KMS-11 (cell line): ENCODE measurements around the gene S1PR3.

ENCODE experiments used
- H2AFZ ChIP-seq: fragments of 200-600 bp; sonication (generic); 2 replicates; pipeline ENCODE4 v1.6.1; 2016; ENCODE audit warnings: antibody characterized with exemption, mixed run types, low read depth
- H3K27ac ChIP-seq: fragments of 200-600 bp; sonication (generic); 2 replicates; pipeline ENCODE4 v1.6.1; 2016; ENCODE audit warnings: mild to moderate bottlenecking, mixed run types
- H3K27me3 ChIP-seq: fragments of 200-600 bp; sonication (generic); 2 replicates; pipeline ENCODE4 v1.6.1; 2017; ENCODE audit warnings: mild to moderate bottlenecking, low read depth, mixed run types, moderate library complexity; ENCODE audit not compliant: insufficient read depth
- H3K36me3 ChIP-seq: fragments of 200-600 bp; sonication (generic); 2 replicates; pipeline ENCODE4 v1.6.1; 2017; ENCODE audit warnings: mild to moderate bottlenecking, mixed run types; ENCODE audit not compliant: insufficient read depth
- H3K4me1 ChIP-seq: fragments of 200-600 bp; sonication (generic); 2 replicates; pipeline ENCODE4 v1.6.1; 2016; ENCODE audit warnings: mild to moderate bottlenecking, low read depth, mixed run types; ENCODE audit not compliant: poor library complexity, severe bottlenecking
- H3K4me2 ChIP-seq: fragments of 200-600 bp; sonication (generic); 2 replicates; pipeline ENCODE4 v1.7.0; 2016; ENCODE audit warnings: mild to moderate bottlenecking, mixed run types
- H3K4me3 ChIP-seq: fragments of 200-600 bp; sonication (generic); IDR thresholded peaks from 2 replicates; pipeline ENCODE4 v1.6.1; 2017; ENCODE audit warnings: low read depth, low read length, mixed read lengths; ENCODE audit not compliant: insufficient read depth
- H3K79me2 ChIP-seq: fragments of 200-600 bp; sonication (generic); 2 replicates; pipeline ENCODE4 v1.6.1; 2016; ENCODE audit warnings: low read depth, mixed run types; ENCODE audit not compliant: insufficient read depth
- H3K9ac ChIP-seq: fragments of 200-600 bp; sonication (generic); 2 replicates; pipeline ENCODE4 v1.6.1; 2016; ENCODE audit warnings: mild to moderate bottlenecking, mixed run types
- H4K20me1 ChIP-seq: fragments of 200-600 bp; sonication (generic); 2 replicates; pipeline ENCODE4 v1.6.1; 2016; ENCODE audit warnings: mild to moderate bottlenecking, mixed run types; ENCODE audit not compliant: insufficient read depth
- TF ChIP-seq, protein P1 (sequence below): fragments of 200-600 bp; sonication (generic); conservative IDR thresholded peaks from 2 replicates; pipeline ENCODE4 v1.6.1; 2017; ENCODE audit warnings: low read depth, mild to moderate bottlenecking, antibody characterized with exemption, low read length, moderate library complexity, mixed read lengths

Gene S1PR3

DNA sequence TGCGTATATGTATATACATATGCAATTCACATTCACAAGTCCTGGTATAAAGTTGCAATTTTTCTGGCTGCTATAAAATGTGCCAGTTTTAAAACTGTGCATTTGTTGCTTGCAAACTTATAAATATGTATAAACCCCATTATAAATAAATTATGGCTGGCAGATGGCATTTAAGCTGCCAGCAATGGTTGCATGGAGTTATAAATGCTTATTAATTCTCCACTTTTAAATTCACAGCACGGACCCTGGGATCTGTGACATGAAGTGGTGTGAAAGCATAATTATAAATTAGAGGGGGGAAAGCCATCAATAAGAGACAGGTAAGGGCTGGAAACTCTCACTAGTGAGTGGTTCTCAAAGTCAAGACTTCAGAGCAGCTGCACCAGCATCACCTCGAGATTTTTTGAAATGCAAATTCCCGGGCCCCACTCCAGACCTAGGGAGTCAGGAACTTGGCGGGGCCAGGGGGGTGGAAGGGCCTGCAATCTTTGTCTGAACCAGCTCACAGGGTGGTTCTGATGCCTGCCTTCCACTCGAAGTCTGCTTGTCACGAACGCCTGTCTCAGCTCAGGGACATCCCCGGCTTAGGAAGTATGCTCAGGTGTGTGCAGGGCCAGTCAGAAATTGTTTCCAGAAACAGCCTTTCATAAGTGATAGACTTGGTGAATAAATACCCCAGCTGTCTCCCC is 16.9 kb downstream of the S1PR3 start:
- no peak overlapping the region for H3K9ac ChIP-seq
- no peak overlapping the region for H2AFZ ChIP-seq
- TF ChIP-seq, protein P1, sequence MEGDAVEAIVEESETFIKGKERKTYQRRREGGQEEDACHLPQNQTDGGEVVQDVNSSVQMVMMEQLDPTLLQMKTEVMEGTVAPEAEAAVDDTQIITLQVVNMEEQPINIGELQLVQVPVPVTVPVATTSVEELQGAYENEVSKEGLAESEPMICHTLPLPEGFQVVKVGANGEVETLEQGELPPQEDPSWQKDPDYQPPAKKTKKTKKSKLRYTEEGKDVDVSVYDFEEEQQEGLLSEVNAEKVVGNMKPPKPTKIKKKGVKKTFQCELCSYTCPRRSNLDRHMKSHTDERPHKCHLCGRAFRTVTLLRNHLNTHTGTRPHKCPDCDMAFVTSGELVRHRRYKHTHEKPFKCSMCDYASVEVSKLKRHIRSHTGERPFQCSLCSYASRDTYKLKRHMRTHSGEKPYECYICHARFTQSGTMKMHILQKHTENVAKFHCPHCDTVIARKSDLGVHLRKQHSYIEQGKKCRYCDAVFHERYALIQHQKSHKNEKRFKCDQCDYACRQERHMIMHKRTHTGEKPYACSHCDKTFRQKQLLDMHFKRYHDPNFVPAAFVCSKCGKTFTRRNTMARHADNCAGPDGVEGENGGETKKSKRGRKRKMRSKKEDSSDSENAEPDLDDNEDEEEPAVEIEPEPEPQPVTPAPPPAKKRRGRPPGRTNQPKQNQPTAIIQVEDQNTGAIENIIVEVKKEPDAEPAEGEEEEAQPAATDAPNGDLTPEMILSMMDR: no peak
- H3K79me2 ChIP-seq: no peaks in the 10 kb centered on the region
- H3K4me3 ChIP-seq: no peak overlapping the region
- H3K27ac ChIP-seq: no peak overlapping the region
- no peak overlapping the region for H3K4me2 ChIP-seq
- no peaks in the 10 kb centered on the region for H3K4me1 ChIP-seq
- no peaks in the 10 kb centered on the region for H3K27me3 ChIP-seq
- H3K36me3 ChIP-seq: no peaks in the 10 kb centered on the region
- no peaks in the 10 kb centered on the region for H4K20me1 ChIP-seq

DNA sequence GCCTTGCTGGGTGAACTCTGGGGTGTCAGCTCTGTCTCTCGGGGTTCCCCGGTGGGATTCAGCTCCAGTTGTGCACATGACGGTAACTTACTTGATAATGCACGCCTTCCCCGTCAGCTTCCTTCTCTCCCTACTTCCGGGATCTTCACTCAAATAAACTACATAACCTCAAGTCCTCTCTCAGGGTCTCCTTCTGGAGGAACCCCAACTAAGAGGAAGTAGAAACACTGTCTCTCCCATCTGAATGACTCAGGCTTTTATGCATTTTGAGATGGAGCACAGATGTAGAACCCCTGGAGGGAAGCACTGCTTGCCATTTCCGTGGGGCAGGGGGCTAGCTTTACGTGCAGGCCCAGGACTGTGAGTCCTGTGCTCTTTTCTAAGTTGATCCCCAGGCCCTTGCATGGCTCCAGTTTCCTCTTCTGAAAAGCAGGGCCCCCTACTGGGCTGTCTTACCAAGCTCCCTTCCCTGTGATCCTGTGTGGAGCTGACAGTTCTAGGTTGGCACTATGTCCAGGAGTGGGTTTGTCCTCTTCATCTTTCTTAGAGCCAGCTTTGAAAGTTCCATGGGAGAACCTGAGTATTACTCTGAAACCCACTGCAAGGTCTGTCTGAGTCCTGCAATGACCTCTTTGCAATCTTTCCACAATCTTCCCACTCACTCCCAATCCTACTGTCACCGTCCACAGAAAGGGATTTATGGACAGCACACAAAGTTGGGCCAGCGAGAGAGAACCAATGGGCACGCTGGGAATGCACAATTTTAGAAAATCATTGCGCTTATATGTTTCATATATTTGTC is 17.7 kb downstream of the S1PR3 start:
- TF ChIP-seq, protein P1: 0 out of 2 replicates have a peak, but pooled peaks have one; percentile 22
- Histone ChIP-seq H3K79me2 (no peaks in the 10 kb centered on the region), H3K4me2 (no peak overlapping the region), H3K36me3 (no peaks in the 10 kb centered on the region), H2AFZ (no peak overlapping the region), H3K4me3 (no peak overlapping the region), H3K9ac (no peak overlapping the region), H3K27ac (no peak overlapping the region), H3K27me3 (no peaks in the 10 kb centered on the region), H4K20me1 (no peaks in the 10 kb centered on the region), H3K4me1 (no peaks in the 10 kb centered on the region)

DNA sequence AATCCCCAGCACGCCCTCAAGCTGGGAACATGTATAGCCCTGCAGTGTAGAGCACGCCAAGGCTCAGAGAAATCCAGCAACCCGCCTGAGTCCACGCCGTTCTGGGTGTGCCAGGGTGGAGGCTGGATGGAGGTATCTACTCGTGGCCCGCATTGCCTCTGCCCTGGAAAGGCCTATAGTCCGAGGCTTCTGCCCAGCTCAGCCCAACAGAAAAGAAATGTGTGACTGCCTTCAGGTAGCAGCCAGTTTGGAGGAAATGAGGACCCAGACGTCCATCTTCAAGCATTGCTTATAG is 18.2 kb downstream of the S1PR3 start:
- Histone ChIP-seq H3K9ac (no peak overlapping the region), H3K4me3 (no peak overlapping the region), H2AFZ (no peak overlapping the region), H3K79me2 (no peaks in the 10 kb centered on the region), H4K20me1 (no peaks in the 10 kb centered on the region), H3K4me1 (no peaks in the 10 kb centered on the region), H3K4me2 (no peak overlapping the region), H3K27me3 (no peaks in the 10 kb centered on the region), H3K27ac (no peak overlapping the region), H3K36me3 (no peaks in the 10 kb centered on the region)
- TF ChIP-seq, protein P1: no peak

DNA sequence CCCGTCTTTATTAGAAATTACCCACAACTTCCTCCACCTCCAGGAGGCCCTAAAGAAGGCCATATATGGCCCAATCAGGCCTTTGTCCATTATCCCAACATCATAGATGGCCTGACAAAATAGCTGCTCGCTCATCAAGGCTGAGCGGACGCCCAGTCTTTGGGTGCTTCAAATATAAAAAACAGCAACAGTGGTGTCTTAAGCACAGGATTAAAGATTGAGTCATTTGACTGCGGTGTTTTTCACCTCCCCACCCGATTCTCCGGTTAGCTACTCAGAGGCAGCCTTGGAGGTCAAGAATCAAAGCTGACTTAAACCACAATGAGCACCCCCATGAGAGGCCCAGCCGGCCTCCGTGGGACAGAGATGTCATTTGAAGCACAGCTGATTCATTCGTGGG is 18.8 kb downstream of the S1PR3 start:
- H3K27ac ChIP-seq: no peak overlapping the region
- no peaks in the 10 kb centered on the region for H3K36me3 ChIP-seq
- H3K79me2 ChIP-seq: no peaks in the 10 kb centered on the region
- no peaks in the 10 kb centered on the region for H3K27me3 ChIP-seq
- H3K9ac ChIP-seq: no peak overlapping the region
- no peak overlapping the region for H3K4me3 ChIP-seq
- no peak overlapping the region for H2AFZ ChIP-seq
- TF ChIP-seq, protein P1: no peak
- H4K20me1 ChIP-seq: no peaks in the 10 kb centered on the region
- H3K4me2 ChIP-seq: no peak overlapping the region
- no peaks in the 10 kb centered on the region for H3K4me1 ChIP-seq
